Stimulated activated CD8-positive, alpha-beta memory T cell treated with anti-CD3 and anti-CD28 coated beads, Interleukin-4, amount 100 ng/mL, for 1 hour (primary cell): ENCODE measurements around the gene PRL.

Experiments
- DNase-seq, 2 donors: peaks; one replicate each; pipeline ENCODE4 v3.0.0-alpha.2; 2020; ENCODE audit warnings: low read depth in 2 of 2, low spot score in 1 of 2

Gene PRL

DNA sequence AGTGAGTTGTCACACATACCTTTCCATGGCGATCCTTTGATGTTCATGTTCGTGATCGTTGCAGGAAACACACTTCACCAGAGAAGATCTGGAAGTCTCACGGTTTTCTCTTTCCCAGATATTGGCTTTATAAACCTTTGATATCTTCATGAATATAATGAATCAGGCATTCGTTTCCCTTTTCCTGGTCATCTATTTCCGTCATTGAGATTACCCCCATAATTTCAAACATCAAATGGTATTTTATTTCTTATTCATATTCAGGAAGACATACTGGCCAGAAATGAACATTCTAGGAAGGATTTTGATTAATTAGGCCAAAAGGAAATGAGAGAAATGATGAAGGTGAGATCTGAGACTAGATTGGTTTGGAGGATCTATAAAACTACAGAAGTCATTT lies at the start of gene PRL:
Gene PRL, minus strand, starts transcription at position 101 of the 400 bp plus-strand sequence. Its CDS starts 54 bp downstream, at position 47.
- no peak for DNase-seq

DNA sequence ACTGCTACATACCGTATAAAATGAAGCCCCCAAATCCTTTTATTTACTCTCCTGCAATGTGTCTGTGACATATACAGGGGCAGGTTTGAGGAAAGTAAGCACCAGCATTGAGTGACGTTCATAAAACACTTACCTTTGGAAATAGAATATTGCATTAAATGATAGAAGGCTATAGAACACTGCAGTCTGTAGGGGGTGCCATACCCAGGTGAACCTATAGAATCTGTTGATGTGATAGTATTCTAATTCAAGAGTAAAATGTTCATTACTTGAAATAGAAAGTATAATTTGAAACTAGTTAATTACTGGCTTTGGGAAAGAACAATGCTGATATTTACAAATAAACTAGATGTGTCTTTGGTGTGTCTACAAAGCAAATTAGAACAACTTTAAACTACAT lies 47.0 kb upstream of the PRL start:
- no peak for DNase-seq

- DNase-seq = no peak
These were observed 37.9 kb upstream of the PRL start for GRCh38 chr6:22334778-22335177.

- DNase-seq = no peak
These were observed 37.0 kb upstream of the PRL start for GRCh38 chr6:22333802-22334201.

- DNase-seq = no peak
These were observed 35.9 kb upstream of the PRL start for GRCh38 chr6:22332711-22333110.

DNA sequence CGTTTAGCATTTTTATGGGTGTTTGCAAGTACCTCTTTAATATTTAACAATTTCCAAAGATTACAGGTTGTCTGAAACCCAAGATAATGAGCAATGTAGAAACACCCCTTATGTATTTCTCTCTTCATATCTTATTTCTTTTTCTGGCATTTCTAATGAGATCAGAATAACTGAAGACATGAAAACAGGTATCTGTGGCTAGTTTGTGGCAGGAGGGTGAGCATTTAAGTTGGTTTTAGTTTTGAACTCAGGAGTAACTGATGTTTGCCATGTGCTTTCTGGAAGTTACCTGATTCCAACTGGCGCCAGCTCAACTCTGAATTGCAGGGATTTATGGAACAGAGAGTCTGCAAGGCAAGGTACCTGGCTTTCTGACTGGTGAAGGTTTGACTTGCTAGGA lies 35.4 kb upstream of the PRL start:
- DNase-seq = no peak

DNA sequence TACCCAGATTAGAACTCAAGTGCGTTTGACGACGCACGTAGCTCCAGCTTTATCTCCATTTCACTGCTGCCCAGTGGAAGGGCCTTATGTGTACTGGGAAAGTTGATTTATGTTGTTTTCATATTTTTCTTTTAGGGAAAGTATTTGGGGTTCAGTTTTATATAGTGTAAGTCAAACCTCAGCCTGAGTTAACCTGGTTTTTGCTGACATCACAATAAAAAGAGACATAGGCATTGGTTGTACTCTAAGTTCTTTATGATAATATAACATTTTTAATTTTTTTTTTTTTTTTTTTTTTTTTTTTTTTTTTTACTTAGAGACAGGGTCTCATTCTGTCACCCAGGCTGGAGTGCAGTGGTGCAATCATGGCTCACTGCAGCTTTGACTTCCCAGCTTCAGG lies 34.1 kb upstream of the PRL start:
- no peak for DNase-seq

DNA sequence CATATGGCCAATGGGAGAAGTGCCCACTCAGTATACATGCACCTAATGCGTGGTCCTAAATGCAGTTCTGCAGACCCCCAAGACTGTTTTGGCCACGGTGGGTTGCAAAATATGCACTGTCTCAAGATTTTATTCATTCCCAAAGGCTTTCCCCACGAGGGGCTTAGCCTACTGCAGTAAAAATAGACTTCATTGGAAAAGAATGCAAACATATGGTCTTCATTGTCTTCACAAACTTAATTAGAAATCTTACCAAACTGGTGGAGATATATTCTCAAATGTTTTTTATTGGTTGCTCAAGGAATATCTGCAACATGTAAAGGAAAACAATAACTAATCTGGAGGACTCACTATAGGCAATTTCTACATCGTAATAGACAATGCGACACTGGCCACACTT lies 31.6 kb upstream of the PRL start:
- no peak for DNase-seq

DNA sequence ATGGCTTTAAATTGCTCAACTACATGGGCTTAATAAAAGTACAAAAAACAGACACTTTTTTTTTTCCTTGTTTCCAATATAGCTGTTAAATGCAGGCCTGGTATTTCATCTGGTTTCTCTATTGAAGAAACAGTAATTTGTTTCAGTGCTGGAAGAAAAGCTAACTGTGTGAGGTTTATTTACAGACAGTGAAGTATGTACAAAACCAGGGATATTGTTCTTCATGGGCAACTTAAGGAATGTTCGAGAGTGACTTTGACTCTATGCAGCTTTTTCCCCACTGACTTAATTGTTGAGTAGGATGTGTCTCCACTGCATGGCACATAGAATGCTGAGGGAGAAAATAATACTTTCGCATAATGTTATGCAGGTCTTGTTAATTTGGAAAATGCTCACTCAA lies 31.0 kb upstream of the PRL start:
- no peak for DNase-seq

DNA sequence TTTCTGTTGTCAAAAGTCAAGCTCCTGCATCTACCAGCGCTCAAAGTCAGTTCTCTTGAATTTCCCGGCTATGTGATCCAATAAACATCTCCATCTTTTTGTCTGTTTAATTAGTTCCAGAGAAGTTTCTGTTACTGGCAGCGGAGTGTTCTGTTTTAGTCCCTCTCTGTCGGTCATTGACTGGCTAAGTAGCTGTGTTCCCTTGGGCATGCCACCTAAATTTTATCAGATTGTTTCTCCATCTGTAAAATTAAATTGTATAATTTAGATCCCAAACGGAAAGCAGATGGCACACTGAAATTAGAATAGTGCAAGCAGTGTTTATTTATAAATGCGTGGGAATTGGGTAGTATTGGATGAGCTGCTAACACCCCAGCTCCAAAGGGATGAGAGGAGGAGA lies 29.7 kb upstream of the PRL start:
- DNase-seq = no peak

- no peak for DNase-seq
These were observed 28.6 kb upstream of the PRL start for GRCh38 chr6:22325481-22325880.

GRCh38 chr6:22323848-22324247 lies 27.0 kb upstream of the PRL start:
- no peak for DNase-seq

- DNase-seq = no peak
These were observed 25.5 kb upstream of the PRL start for GRCh38 chr6:22322103-22323030.

- no peak for DNase-seq
These were observed 23.9 kb upstream of the PRL start for GRCh38 chr6:22320750-22321149.

DNA sequence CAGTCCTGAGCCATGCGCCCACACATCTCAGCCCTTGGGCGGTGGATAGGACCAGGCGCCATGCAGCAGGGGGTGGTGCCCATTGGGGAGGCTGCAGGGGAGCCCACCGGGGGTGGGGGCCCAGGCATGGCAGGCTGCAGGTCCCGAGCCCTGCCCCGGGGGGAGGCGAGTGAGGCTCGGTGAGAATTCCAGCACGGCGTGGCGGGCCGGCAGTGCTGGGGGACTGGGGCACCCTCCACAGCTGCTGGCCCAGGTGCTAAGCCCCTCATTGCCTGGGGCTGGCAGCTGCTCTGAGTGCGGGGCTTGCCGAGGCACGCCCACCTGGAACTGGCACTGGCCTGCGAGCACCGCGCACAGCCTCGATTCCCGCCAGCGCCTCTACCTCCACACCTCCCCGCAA lies 21.6 kb upstream of the PRL start:
- no peak for DNase-seq

DNA sequence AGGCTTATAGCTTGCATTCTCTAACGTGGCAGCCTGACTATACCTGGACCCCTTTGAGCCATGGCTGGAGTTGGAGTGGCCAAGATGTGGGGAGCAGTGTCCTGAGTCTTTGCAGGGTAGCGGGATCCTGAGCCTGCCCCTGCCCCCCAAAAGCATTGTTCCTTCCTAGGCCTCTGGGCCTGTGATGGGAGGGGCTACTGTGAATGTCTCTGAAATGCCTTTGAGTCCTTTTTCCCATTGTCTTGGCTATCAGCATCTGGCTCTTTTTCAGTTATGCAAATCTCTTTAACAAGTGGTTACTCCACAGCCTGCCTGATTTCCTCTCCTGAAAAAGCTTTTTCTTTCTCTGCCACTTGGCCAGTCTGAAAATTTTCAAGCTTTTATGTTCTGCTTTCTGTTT lies 17.0 kb upstream of the PRL start:
- no peak for DNase-seq

DNA sequence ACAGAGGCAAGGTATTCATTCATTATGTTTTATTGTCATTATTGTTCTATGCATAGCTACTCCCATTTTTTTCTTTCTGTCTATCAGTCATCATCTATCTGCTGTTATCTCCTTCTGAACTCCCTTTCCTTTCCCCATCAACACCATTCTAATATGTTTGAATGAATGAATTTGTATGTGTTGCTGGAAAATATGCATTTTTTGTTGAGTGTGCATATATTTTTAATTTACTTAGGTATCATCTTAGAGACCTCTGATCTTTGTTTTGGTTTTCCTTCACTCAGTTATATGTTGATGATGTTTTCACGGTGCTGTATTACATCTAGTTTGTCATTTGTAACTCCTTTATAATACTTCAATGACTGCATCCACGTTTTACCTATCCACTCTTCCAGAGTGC lies 12.1 kb upstream of the PRL start:
- DNase-seq = no peak

DNA sequence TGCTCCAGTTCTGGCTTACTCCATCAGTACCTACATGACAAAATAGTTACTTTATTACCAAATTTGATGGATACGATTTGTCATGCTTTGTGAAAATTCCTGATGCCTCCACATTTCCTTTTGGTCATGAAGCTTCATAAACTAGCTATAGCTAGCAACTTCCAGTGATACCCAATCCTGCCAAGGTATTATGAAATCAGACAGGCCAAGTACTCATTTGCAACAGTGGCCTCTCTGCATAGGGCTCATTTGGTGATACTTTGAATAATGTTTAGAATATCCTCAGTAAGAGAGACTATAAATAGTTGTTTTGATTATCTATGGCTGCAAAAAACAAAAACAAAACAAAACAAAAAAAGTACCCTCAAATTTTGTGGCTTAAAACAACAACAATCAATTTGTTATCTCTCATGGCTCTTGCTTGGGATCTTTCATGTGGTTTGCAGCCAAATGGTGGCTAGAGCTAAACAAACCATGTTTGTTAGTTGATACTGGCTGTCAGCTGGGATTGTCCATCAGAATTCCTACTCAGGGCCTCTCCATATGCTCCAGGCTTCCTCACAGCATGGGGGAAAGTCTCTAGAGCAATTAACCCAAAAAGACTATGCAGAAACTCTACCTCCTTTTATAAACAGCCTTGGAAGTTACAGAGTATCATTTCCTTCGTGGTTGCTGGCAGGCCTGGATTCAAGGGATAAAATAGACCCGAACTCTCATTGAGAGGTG lies 10.1 kb upstream of the PRL start:
- no peak for DNase-seq

DNA sequence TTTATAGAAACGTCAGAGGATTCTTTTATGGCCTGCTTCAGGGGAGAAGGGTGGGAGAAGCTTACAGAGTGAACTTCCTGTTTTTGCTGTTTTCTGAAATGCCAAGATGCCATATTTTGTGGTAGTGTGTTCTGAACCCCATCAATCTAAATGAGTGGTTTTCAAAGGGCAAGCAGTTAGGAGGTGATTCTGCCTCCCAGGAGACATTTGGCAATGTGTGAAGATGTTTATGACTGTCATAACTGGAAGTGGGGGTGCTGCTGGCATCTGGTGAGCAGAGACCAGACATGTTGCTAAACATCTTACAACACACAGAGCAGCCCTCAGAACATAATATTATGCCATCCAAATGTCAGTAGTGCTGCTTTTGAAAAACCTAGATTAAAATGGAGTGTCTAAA lies 6.0 kb upstream of the PRL start:
- no peak for DNase-seq

- no peak for DNase-seq
These were observed 3.6 kb upstream of the PRL start for GRCh38 chr6:22300273-22300998.

- DNase-seq = no peak
These were observed 1.6 kb upstream of the PRL start for GRCh38 chr6:22298475-22298890.

DNA sequence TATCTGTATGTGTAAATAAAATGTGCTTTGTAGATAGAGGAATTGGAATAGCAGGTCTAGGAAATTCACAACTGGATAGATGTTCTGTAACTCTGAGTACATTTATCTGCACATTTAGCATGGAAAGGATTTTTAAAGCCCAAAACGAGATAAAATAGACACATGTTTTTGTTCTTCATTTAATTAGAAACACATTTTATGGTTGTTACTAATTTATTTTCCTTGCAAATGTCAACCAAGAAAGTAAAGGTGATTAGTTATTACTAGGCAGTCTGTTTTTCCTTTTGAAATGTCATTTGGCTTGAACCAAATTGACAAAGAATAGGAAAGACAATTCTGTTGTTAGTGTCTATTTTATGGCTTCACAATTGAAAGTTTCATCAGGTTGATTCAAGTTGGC lies 769 bp downstream of the PRL start:
- no peak for DNase-seq
